Measurements from ENCODE around the gene FBXO2.
A peak's percentile ranks its signal among the peaks of the same experiment; 100 is the strongest.

Gene FBXO2

DNA sequence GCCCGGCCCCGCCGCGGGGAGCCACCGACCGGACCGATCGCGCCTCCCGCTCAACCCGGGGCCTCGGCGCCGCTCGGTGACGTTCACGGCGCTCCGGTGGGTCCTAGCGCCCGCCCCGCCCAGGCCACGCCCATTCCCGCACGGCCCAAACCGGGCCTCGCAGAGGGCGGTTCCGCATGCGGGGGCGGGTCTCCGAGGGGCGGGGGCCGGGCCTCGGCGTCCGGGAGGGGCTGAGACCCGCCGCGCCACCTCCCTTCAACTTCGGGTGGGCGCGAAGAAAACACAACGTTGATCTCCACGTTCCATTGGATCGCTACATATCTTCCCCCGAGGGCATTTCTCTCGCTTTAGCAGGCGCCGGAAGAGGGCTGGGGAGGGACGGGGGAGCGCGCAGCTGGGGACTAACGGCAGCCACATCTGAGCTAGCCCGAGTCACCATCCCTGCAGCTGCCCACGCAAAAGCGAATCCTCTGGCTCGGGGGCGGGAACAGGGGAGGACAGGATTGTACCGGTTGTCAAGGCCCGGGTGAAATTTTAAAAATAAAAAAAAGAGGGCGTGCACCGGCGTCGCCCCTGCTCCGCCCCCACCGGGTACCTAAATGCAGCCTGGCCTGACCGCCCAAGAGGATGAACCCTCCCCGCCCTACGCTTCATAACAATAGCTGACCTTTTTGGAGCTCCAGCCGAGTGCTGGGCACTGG is 27.0 kb upstream of the FBXO2 start, which contains the start of gene MAD2L2:
TSS of gene MAD2L2 (minus strand) at position 78 of the 701 bp plus-strand sequence. CDS start 547 bp downstream, outside the sequence.
- peak; percentile 74 to 84 for DNase-seq

DNA sequence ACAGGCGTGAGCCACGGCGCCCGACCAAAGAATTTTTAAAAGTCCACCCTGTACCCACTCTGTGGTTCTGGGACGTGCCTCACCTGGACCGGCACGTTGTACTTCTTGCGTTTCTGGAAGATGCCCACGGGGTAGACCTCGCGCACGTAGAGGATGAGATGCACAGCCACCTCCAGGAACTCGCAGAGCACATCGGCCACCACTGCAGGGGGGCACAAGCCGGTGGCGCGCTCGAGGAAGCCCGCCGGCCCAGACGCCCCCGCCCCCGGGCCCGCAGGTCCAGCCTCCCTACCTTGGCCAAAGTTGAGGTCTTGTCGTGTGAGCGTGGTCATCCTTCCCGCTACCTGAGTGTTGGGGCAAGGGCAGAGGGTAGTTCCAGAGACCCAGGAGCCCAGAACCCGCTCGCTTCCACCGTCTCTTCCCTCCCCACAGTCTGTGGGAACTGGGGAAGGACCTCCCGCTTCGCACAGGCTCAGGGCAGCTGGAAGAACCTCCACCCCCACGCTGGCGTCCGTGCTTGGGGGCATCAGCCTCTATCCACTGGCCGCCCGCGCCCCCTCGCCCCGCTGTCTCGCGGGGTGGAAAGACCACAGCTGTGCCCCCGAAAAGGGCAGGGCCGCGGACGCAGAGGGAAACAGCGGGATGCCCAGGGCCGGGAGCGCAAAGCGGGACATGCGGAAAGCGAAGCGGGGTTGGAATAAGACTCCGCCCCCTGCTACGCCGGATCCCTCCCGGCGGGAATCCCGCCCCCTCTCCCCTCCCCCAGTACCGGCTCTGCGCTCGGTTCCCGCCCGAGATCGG is 26.2 kb upstream of the FBXO2 start:
- DNase-seq, result peak in 1 of 2 experiments; percentile 41

DNA sequence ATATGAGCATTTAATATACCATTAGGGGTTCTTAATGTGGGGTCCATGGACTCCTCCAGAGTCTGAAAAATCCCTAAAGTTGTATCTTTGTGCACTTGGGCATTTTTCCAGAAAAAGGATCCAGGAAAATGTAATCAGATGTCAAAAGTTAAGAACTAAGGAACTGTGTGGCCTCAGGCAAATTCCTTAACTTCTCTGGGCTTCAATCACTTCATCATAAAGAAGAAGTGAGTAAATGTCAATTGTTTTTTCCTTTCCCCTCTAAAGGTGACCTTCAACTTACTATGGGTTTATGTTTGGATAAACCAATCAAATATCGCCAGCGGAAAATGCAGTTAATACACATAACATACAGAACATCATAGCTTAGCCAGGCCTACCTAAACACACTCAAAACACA is 24.2 kb upstream of the FBXO2 start:
- DNase-seq, result no peak

DNA sequence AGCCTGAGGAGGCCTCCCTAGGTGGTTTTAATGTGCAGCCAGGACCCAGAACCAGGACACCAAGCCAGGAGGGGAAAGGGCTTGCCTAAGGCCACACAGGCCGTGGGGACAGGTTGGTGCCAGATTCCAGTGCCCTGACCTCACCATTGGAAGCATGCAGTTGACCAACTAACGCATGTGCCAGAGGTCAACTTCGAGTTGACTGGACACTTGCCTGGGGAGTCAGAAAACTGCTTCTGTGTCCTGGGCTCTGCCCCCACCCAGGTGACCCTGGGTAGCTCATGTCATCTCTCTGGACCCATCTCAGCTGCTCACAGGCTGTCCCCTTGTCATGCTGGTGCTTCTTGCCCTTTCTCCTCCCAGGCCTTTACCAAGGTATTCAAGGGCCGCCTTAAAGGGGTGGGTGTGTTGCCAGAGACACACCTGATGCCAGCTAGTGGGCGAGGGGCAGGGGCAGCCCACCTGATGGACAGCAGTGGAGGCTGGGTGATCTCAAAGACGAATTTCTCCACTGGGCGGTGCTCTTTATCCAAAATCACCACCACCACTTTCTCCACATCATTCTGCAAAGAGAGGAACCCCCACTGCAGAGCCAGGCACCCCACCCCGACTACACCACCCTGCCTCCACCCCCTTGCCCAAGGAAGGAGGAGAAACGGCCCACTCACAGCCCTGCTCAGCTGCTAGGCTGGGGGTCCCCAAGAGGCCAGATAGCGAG is 22.3 kb upstream of the FBXO2 start:
- DNase-seq, result peak in 1 of 2 experiments; percentile 5

DNA sequence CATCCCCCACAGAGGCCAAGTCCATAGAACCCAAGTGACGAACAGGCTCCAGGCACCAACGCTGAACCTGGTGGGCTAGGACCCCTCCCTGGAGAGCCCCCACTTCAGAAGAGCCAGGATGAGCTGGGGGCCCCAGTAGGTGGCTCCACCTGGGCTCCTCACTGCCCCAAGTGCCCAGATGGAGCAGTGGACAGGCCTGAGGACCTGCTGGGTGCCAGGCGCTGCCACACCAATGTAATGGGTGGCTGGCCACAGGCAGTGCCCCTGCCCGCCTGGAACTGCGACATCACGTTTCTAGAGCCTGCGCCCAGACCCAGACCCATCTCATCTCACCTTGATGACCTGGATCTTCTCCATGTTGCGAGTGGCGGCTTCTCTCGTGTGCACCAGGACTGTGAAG is 21.1 kb upstream of the FBXO2 start:
- no peak for DNase-seq

DNA sequence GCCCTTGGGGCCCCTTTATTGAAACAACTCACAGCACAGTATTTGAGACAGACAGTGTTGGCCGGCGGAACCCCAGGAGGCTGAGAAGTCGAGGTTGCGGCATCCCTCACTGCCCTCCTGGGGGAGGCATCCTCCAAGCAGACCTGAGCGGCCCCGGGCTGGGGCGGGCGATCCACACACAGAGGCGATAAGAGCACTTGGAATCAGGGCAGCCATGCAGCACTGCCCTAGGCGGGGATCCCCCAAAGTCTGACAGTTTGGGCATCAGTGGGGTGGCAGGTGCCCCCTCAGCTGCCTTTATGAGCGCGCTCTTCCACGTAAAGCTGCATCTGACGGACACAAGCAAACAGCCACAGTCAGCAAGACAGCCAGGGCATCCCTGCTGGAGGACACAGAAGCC is 20.3 kb upstream of the FBXO2 start:
- no peak for DNase-seq

DNA sequence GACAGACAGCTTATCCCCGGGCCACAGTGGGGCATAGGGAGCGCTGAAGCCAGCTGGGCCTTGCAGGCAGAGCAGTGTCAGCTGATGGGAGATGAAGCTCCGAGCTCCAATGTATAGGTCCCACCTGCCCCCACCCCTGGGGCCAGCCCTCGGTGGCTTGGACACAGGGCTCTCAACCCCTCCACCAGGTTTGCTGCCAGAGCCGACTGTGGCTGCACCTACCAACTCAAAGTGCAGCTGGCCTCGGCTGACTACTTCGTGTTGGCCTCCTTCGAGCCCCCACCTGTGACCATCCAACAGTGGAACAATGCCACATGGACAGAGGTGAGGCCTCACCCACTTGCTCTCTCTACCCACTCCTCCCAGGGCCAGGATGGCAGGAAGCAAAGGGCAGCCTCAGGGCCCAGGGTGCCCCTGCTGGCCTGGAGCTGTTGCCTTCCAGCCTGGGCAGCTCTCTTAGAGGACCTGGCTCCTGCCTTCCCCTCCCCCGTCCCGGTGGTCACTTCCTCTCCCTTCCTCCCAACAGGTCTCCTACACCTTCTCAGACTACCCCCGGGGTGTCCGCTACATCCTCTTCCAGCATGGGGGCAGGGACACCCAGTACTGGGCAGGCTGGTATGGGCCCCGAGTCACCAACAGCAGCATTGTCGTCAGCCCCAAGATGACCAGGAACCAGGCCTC is 19.0 kb upstream of the FBXO2 start:
- no peak for DNase-seq

DNA sequence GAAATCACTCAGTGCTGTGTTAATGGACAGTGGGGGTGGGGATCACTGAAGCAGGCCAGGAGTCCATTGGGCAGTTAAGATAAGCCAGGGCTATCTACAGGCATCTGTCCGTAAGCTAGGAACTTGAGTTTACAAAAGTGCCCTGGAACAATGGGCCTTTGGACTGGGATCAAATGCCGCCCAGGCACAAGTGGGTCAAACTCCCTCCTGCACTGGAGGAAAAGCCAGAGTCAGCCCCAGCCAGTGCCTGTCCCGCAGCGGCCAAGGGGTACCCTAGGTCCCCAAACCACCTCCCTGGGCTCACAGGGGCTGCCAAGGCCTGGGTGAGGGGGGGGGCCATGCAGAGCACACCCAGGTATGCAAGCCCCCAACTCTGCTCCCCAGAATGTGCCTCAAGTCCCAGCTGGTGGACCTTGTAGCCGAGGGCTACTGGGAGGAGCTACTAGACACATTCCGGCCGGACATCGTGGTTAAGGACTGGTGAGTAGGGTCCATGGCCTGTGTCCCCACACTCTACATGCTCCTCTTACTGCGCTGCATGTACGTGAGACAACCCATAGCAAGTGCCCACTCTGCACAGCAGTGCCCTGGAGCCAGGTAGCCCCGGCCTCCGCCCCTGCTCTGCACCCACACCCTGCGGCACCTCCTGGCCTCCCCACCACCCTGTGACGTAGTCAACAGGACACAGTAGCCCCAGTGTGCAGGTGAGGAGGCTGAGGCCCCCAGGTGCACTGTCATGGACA is 17.5 kb upstream of the FBXO2 start:
- no peak for DNase-seq

DNA sequence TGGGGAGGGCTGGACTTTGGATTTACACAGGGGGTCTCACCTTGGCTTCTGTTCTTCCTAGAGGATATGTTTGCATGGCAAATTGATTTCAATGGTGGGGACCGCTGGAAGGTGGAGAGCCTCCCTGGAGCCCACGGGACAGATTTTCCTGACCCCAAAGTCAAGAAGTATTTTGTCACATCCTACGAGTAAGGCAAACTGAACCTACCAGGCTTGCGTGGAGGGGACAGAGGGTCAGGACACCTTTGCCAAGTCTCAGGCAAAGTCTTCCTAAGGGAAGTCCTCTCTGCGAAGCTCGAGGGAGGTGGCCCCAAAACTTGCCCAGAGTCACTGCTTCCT is 16.9 kb upstream of the FBXO2 start:
- DNase-seq, result no peak

DNA sequence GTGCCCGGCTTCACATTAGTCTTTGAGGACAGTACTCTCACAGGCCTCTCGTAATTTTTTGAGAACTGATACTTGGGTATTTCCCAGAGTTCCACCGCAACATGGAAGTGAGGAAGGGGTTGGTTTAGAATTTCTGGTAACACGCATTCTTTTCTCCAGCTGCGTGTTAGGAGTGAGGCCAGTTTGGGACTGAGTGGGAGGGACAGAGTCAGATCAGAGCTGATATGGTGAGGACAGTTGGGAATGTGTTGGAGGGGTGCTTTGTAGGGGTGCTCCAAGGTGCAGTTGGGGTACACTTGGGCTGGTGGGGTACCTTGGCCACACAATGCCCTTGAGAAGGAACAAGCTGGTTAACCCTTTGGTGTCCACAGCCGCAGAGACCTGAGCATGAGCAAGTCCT is 16.5 kb upstream of the FBXO2 start:
- DNase-seq, result no peak

DNA sequence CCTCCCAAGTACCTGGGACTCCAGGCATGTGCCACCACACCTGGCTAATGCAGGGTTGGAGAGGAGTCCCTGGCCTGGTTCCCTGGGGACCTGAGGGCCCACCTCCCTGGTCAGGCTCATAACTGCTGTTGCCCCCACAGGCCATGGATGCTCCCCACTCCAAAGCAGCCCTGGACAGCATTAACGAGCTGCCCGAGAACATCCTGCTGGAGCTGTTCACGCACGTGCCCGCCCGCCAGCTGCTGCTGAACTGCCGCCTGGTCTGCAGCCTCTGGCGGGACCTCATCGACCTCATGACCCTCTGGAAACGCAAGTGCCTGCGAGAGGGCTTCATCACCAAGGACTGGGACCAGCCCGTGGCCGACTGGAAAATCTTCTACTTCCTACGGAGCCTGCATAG is 14.3 kb upstream of the FBXO2 start:
- DNase-seq, result no peak

DNA sequence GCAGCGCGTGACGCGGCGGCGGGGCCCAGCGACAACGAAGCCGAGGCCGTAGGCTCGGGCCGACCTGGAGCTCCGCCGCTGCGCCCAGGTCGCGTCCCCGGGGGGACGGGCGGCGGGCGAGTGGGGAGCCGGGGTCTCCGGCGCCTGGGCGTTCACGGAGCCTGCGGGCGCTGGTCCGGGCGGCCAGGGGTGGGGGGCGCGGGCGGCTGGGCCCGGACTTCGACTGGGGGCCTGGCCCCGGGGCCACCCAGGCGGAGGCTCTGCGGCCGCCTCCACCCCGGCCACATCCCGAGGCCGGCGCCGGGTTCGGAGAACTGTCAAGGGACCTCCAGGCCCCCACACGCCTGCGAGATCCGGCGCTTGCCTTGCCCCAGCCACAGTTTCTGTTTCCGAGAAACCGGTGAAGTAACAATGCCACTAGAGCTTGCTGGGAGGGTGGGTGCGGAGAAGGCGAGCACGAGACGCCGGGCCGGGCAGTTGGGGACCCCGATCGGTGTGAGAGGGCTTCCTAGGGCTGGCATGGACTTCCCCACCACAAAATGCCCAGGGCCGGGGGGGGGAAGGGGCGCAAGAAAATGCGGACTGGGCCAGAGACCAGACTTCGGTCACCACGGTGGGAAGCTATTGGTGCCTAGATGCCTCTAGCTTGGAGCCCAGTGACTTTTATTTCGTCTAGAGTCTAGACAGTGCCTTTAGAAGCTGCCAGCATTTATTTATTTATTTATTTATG is 10.3 kb upstream of the FBXO2 start:
- DNase-seq, result peak; percentile 47 to 53

DNA sequence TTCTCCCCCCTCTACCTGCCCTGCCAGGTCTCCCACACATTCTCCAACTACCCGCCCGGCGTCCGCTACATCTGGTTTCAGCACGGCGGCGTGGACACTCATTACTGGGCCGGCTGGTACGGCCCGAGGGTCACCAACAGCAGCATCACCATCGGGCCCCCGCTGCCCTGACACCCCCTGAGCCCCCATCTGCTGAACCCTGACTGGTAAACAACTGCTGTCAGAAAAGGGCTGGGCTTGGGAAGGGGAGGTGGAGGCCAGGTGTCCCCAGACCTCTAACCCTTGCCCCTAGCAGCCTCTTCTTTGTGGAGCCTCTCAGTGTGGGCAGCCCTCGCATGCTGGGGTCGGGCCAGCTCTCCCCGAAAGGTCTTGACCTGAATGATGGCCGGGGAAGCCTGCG is 6.9 kb upstream of the FBXO2 start:
- DNase-seq, result no peak

DNA sequence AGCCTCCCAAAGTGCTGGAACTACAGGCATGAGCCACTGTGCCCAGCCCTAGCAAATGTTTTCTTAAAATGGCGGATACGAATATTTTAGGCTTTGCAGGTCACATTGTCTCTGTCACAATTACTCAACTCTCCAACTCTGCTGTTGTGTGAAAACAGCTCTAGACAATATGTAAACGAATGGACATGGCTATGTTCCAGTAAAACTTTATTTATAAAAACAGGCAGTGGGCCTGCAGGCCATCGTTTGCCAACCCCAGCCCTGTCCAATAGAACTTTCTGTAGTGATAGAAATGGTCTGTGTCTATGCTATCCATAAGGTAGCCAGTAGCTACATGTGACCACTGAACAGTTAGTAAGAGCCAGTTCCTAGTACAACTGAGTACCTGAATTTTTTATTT is 5.5 kb upstream of the FBXO2 start:
- no peak for DNase-seq

DNA sequence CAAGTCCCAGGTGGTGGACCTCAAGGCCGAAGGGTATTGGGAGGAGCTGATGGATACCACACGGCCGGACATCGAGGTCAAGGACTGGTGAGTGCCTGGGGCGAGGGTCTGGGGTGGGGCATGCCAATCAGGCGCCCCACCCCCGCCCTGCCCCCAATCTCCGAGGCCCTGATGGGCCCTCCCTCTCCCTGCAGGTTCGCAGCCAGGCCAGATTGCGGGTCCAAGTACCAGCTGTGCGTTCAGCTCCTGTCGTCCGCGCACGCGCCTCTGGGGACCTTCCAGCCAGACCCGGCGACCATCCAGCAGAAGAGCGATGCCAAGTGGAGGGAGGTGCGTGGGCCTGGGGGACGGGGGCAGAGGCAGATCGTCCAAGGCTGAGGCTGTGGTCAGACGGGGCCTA is 4.3 kb upstream of the FBXO2 start:
- DNase-seq, result no peak

DNA sequence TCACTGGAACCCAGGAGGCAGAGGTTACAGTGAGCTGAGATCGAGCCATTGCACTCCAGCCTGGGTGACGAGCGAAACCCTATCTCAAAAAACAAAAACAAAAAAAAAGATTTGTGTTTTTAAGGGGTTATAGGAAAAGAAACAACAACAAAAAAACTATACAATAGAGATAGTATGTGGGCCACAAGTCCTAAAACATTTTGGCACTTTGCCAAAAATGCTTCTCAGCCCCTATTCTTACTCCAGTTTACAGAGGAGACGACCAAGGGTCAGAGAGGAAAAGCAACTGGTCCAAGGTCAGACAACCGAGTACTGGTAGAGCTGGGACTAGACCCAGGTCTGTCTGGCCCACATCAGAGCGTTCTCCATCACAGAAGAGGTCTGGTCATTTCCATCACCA is 3.4 kb upstream of the FBXO2 start:
- no peak for DNase-seq

DNA sequence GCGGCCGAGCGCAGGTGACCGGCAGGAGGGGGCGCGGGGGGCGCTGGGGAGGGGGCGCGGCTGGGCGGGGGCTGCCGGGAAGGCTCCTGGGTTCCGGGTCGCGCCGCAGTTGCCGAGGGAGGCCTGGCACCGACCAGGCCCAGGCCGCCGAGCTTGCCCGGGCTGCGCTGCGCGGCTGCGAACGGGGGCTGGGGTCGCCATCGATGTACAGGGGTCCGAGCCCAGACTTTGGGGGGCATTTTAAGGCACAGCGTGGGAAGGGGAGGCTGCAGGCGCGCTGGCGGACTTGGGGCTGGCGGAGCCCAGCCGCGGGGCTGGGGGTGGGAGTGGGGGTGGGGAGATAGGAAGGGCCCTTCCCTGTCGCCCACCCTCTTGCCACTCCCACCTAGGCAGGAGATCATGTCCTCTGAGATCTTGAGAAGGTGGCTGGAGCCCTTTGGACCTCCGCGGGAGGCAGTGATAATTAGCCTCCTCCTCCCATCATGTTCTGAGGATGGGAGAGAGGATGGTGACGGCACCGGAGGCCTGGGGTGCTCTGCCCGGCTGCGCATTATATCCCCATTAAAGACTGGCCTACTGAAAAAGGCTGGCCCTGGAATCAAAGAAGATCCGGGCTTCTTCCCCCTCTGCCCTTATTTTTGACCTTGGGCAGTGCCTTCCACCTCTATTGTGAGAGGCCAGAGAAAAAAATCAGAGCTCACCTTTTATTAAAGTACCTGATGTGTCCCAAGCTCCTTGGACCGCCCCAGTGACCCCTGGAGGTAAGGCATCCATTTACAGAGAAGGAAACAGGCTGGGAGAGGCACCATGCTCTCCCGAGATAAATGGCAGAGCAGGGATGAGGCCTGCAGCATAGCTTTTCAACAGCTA is 945 bp upstream of the FBXO2 start:
- no peak for DNase-seq

DNA sequence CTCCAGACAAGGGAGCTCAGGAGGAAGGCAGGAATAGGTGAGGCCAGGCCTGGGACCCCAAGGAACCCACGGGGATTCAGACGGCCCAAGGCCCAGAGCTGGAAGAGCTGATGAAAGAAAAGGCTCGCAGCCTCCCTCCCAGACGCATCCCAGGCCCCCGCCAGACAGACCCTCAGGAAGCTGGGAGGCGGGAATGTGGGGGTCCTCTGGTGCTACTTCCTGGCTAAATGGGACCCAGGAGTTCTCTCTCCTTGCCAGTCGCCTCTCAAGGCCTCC is 430 bp downstream of the FBXO2 start:
- DNase-seq, result no peak

DNA sequence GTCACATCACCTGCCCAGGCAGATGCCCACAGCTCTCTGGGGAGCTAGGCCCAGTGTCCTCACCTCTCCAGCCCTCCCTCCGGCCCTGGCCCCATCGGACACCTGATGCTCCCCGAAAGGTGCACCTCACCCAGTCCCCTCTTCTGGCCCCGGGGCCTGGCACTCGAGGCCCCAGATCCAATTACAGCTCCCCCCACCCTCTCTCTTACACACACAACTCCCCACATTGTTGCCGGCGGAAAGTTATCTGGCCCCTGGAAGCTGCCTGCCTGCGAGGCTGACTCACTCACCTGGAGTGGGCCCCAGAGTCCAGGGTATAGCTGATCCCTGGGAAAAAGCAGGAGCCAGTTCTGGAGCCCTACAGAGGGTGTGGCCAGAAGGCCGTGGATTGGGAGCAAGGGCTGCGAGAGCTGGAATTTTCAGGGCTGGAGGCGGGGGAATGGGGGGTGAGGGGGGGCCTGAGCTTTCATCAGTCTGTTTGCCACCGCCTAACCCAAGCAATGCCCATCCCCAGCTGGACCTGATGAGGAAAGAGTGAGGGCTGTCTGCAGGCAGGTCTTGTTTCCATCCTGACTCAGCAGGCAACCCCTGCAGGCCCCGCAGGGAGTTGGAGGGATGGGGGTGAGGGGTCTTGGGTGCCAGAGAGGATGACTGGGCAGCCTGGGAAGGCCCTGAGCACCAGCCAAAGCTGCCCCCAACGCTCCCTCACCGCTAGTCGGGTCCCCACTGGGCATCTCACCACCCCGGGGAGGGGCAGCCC is 948 bp downstream of the FBXO2 start:
- DNase-seq, result no peak

DNA sequence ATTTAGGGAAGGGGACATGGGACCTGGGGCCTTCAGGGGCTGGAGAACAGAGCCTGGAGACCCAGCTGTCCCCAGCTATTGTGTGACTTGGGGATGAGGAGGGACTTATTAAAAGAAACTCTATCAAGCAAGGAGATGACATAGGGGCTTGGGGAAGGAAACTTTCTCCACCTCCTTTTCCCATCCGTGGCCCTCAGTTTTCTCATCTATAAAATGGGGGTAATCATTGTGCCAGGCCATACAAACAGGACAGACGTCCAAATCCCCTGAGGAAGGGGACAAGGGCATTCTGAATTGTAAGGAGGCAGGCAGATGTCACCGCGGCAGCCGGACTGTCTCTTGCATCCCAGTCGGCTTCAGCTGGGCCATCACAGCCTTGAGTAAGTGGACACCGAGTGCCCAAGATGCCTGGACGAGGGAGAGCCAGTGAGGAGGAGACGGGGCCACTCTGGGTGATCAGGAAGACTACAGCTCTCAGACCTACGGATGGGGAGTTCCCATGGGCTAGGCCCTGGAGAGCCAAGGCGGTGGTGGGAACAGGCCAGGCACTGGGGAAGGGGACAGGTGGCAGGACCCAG is 1.9 kb downstream of the FBXO2 start:
- no peak for DNase-seq
